WTC11 (cell line): ENCODE data around the gene SEZ6. TPM values are rescaled to one million over a fixed set of nuclear protein-coding genes. Genes with fewer than 3 reads are reported as not detected.

Experiments
- ATAC-seq: fragments of 200-7000 bp; cut with Tn5 transposase; 2 replicates; pipeline ENCODE4 v1.10.0; 2021; ENCODE audit warnings: mild to moderate bottlenecking, moderate library complexity
- CTCF ChIA-PET: fragments of 300-600 bp; sonication (Branson Sonifier 250); formaldehyde crosslinking; loops from one replicate; lab custom pipeline; 2021; ENCODE audit warnings: antibody characterized with exemption; lab: Charles Lee
- POLR2A ChIA-PET: fragments of 350-600 bp; sonication (Branson Sonifier 250); formaldehyde crosslinking; loops from one replicate; lab custom pipeline; 2021; ENCODE audit warnings: antibody characterized with exemption; lab: Charles Lee
- DNase-seq: peaks from one replicate; pipeline ENCODE4 v3.0.0; 2021; ENCODE audit warnings: low spot score
- H3K27ac Mint-ChIP-seq: 2 replicates; pipeline ENCODE4 v1.8.0; 2021; ENCODE audit warnings: mixed read lengths
- H3K27me3 Mint-ChIP-seq: 2 replicates; pipeline ENCODE4 v1.8.0; 2021; ENCODE audit warnings: low read depth, mild to moderate bottlenecking, moderate library complexity, mixed read lengths
- H3K36me3 Mint-ChIP-seq: 2 replicates; pipeline ENCODE4 v1.8.0; 2021; ENCODE audit warnings: mixed read lengths
- H3K4me1 Mint-ChIP-seq: 2 replicates; pipeline ENCODE4 v1.8.0; 2022; ENCODE audit warnings: mixed read lengths
- H3K4me3 Mint-ChIP-seq: 2 replicates; pipeline ENCODE4 v1.8.0; 2021; ENCODE audit warnings: mild to moderate bottlenecking, moderate library complexity, mixed read lengths
- H3K9me3 Mint-ChIP-seq: 2 replicates; pipeline ENCODE4 v1.8.0; 2021; ENCODE audit warnings: mixed read lengths
- ATF1 ChIP-seq: sonication (generic); formaldehyde crosslinking; IDR thresholded peaks from 2 replicates; pipeline ENCODE4 v1.8.1; 2023; ENCODE audit warnings: mild to moderate bottlenecking, moderate library complexity, missing genetic modification reagents
- NFE2L1 ChIP-seq: sonication (generic); formaldehyde crosslinking; IDR thresholded peaks from 2 replicates; pipeline ENCODE4 v1.8.1; 2023; ENCODE audit warnings: missing genetic modification reagents
- RORB ChIP-seq: fragments of 250-450 bp; sonication (Bioruptor Pico); IDR thresholded peaks from 2 replicates; pipeline ENCODE4 v1.9.0; 2021; ENCODE audit warnings: mild to moderate bottlenecking
- total RNA-seq: library from RNA; stranded (reverse); gene quantifications from 3 replicates; pipeline ENCODE4 v1.2.3, GENCODE V29; 2021
- TF ChIP-seq, protein P1 (sequence below): fragments of 250-450 bp; sonication (Bioruptor Pico); IDR thresholded peaks from 2 replicates; pipeline ENCODE4 v1.8.0; 2021; ENCODE audit warnings: mild to moderate bottlenecking
- TF ChIP-seq, protein P2 (sequence below): sonication (generic); formaldehyde crosslinking; IDR thresholded peaks from 2 replicates; pipeline ENCODE4 v1.8.0; 2023; ENCODE audit warnings: mild to moderate bottlenecking, missing genetic modification reagents
- TF ChIP-seq, protein P3 (sequence below): fragments of 200-600 bp; IDR thresholded peaks from 2 replicates; pipeline ENCODE4 v1.8.0; 2022; ENCODE audit warnings: antibody characterized with exemption
- TF ChIP-seq, protein P4 (sequence below): sonication (generic); formaldehyde crosslinking; IDR thresholded peaks from 2 replicates; pipeline ENCODE4 v1.8.1; 2022; ENCODE audit warnings: low read depth, missing genetic modification reagents, borderline replicate concordance
- TF ChIP-seq, protein P5 (sequence below): sonication (generic); formaldehyde crosslinking; IDR thresholded peaks from 2 replicates; pipeline ENCODE4 v1.8.0; 2022; ENCODE audit warnings: mild to moderate bottlenecking, missing genetic modification reagents
- TF ChIP-seq, protein P6 (sequence below): sonication (generic); formaldehyde crosslinking; IDR thresholded peaks from 2 replicates; pipeline ENCODE4 v1.8.0; 2022; ENCODE audit warnings: missing genetic modification reagents

Gene SEZ6
- total RNA-seq, 1 experiment from 2014 or later, result 3.0 TPM

DNA sequence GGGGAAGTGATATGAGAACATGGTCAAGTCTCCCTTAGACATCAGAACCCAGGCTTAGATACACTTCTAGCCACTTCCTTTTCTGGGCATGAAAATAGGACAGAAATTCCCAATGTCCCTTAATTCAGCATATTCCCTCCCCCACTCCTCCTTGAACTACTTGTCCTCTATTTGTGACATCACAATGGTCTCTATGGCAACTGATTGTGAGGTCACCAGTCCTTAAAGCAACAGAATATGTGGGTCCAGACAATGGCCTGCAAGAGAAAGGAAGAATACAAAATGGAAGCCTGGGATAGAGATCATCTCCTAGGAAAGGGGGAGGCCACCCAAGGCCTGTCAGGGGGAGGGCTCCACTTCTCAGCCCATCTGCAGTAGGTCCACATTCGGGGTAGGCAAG is 6.7 kb upstream of the SEZ6 start (continued):
- TF ChIP-seq, protein P1, sequence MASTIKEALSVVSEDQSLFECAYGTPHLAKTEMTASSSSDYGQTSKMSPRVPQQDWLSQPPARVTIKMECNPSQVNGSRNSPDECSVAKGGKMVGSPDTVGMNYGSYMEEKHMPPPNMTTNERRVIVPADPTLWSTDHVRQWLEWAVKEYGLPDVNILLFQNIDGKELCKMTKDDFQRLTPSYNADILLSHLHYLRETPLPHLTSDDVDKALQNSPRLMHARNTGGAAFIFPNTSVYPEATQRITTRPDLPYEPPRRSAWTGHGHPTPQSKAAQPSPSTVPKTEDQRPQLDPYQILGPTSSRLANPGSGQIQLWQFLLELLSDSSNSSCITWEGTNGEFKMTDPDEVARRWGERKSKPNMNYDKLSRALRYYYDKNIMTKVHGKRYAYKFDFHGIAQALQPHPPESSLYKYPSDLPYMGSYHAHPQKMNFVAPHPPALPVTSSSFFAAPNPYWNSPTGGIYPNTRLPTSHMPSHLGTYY (CRISPR knock-in tag), result no peak
- TF ChIP-seq, protein P2, sequence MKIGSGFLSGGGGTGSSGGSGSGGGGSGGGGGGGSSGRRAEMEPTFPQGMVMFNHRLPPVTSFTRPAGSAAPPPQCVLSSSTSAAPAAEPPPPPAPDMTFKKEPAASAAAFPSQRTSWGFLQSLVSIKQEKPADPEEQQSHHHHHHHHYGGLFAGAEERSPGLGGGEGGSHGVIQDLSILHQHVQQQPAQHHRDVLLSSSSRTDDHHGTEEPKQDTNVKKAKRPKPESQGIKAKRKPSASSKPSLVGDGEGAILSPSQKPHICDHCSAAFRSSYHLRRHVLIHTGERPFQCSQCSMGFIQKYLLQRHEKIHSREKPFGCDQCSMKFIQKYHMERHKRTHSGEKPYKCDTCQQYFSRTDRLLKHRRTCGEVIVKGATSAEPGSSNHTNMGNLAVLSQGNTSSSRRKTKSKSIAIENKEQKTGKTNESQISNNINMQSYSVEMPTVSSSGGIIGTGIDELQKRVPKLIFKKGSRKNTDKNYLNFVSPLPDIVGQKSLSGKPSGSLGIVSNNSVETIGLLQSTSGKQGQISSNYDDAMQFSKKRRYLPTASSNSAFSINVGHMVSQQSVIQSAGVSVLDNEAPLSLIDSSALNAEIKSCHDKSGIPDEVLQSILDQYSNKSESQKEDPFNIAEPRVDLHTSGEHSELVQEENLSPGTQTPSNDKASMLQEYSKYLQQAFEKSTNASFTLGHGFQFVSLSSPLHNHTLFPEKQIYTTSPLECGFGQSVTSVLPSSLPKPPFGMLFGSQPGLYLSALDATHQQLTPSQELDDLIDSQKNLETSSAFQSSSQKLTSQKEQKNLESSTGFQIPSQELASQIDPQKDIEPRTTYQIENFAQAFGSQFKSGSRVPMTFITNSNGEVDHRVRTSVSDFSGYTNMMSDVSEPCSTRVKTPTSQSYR, result no peak
- TF ChIP-seq, protein P3, sequence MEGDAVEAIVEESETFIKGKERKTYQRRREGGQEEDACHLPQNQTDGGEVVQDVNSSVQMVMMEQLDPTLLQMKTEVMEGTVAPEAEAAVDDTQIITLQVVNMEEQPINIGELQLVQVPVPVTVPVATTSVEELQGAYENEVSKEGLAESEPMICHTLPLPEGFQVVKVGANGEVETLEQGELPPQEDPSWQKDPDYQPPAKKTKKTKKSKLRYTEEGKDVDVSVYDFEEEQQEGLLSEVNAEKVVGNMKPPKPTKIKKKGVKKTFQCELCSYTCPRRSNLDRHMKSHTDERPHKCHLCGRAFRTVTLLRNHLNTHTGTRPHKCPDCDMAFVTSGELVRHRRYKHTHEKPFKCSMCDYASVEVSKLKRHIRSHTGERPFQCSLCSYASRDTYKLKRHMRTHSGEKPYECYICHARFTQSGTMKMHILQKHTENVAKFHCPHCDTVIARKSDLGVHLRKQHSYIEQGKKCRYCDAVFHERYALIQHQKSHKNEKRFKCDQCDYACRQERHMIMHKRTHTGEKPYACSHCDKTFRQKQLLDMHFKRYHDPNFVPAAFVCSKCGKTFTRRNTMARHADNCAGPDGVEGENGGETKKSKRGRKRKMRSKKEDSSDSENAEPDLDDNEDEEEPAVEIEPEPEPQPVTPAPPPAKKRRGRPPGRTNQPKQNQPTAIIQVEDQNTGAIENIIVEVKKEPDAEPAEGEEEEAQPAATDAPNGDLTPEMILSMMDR, result no peak

DNA sequence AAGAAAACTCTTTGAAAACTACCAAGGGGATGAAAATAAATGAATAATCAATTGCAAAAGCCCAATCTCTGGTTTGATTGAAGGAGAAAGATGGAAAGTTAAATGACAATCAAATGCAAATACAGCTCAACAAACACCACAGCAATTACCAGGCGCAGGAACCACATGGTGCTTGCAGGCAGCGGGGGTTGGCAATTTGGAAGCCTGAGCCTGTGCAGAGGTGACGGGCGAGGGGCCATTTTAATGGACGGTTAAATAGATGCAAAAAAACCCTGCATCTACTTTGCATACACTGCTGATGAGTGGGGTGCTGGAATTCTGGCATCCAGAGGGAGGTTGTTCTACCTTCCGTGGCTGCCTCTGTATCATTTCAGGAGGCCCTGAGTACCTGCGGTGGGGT is 4.8 kb upstream of the SEZ6 start:
- ChIA-PET POLR2A (interaction anchor here (0.7 kb wide), 1 partner anchor 42 kb away, joined by 3 read pairs; no protein-coding TSS in a partner anchor), CTCF (interaction anchor here (0.8 to 17.6 kb wide), 13 partner anchors 9 to 284 kb away, joined by 3 to 228 read pairs (median 4); partner anchors contain the start of gene TLCD1)
- TF ChIP-seq NFE2L1 (CRISPR knock-in tag), result no peak
- TF ChIP-seq, protein P4, sequence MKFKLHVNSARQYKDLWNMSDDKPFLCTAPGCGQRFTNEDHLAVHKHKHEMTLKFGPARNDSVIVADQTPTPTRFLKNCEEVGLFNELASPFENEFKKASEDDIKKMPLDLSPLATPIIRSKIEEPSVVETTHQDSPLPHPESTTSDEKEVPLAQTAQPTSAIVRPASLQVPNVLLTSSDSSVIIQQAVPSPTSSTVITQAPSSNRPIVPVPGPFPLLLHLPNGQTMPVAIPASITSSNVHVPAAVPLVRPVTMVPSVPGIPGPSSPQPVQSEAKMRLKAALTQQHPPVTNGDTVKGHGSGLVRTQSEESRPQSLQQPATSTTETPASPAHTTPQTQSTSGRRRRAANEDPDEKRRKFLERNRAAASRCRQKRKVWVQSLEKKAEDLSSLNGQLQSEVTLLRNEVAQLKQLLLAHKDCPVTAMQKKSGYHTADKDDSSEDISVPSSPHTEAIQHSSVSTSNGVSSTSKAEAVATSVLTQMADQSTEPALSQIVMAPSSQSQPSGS (CRISPR knock-in tag), result no peak
- TF ChIP-seq, protein P5, sequence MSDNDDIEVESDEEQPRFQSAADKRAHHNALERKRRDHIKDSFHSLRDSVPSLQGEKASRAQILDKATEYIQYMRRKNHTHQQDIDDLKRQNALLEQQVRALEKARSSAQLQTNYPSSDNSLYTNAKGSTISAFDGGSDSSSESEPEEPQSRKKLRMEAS (CRISPR knock-in tag), result 0 out of 2 replicates have a peak, but pooled peaks have one; percentile 34
- no peak overlapping the region for H3K27ac Mint-ChIP-seq
- peaks cover 63% of the 10 kb centered on the region for H3K4me1 Mint-ChIP-seq
- H3K36me3 Mint-ChIP-seq, result no peaks in the 10 kb centered on the region
- ATAC-seq (no peak), DNase-seq (no peak)
- H3K27me3 Mint-ChIP-seq, result peaks cover 22% of the 10 kb centered on the region
- no peaks in the 10 kb centered on the region for H3K9me3 Mint-ChIP-seq
- H3K4me3 Mint-ChIP-seq, result 0 out of 2 replicates have a peak overlapping the region, but pooled peaks have one; percentile 2

DNA sequence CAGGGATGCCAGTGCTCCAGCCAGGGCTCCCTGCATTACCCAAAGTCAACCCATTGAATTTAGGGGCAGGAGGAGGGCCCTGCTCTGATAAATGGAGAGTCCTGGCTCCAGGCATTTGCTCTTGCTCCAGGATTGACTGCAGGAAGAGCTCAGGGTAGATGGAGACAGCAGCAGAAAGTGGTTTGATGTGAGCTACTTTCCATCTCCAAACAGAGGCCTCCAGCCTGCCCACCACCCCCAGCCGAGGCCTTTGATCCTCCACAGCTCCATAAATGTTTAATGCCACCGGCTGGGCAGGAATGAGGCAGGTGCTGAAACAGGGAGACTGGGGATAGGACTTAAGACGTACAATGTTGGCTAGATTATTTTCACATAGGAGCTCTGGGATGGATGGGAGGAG is 4.3 kb upstream of the SEZ6 start:
- peaks cover 26% of the 10 kb centered on the region for H3K27me3 Mint-ChIP-seq
- TF ChIP-seq, protein P6, sequence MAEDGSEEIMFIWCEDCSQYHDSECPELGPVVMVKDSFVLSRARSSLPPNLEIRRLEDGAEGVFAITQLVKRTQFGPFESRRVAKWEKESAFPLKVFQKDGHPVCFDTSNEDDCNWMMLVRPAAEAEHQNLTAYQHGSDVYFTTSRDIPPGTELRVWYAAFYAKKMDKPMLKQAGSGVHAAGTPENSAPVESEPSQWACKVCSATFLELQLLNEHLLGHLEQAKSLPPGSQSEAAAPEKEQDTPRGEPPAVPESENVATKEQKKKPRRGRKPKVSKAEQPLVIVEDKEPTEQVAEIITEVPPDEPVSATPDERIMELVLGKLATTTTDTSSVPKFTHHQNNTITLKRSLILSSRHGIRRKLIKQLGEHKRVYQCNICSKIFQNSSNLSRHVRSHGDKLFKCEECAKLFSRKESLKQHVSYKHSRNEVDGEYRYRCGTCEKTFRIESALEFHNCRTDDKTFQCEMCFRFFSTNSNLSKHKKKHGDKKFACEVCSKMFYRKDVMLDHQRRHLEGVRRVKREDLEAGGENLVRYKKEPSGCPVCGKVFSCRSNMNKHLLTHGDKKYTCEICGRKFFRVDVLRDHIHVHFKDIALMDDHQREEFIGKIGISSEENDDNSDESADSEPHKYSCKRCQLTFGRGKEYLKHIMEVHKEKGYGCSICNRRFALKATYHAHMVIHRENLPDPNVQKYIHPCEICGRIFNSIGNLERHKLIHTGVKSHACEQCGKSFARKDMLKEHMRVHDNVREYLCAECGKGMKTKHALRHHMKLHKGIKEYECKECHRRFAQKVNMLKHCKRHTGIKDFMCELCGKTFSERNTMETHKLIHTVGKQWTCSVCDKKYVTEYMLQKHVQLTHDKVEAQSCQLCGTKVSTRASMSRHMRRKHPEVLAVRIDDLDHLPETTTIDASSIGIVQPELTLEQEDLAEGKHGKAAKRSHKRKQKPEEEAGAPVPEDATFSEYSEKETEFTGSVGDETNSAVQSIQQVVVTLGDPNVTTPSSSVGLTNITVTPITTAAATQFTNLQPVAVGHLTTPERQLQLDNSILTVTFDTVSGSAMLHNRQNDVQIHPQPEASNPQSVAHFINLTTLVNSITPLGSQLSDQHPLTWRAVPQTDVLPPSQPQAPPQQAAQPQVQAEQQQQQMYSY (CRISPR knock-in tag), result peak; percentile 82
- TF ChIP-seq, protein P5 (CRISPR knock-in tag), result no peak
- no peak for TF ChIP-seq RORB (CRISPR knock-in tag)
- no peak for TF ChIP-seq ATF1 (CRISPR knock-in tag)
- no peak for ATAC-seq
- POLR2A ChIA-PET, result interaction anchor here (1.2 kb wide), 1 partner anchor 107 kb away, joined by 3 read pairs; no protein-coding TSS in a partner anchor
- DNase-seq, result no peak
- CTCF ChIA-PET, result interaction anchor here (0.8 to 17.6 kb wide), 19 partner anchors 9 to 283 kb away, joined by 3 to 228 read pairs (median 3); partner anchors contain the start of gene TLCD1
- 0 out of 2 replicates have a peak overlapping the region, but pooled peaks have one; percentile 2 for H3K4me3 Mint-ChIP-seq
- H3K4me1 Mint-ChIP-seq, result peaks cover 61% of the 10 kb centered on the region
- no peak overlapping the region; the same call in 1 of the 2 replicates for H3K27ac Mint-ChIP-seq
- no peaks in the 10 kb centered on the region for H3K9me3 Mint-ChIP-seq
- H3K36me3 Mint-ChIP-seq, result no peaks in the 10 kb centered on the region
